ENCODE data around the gene NUP93.

DNA sequence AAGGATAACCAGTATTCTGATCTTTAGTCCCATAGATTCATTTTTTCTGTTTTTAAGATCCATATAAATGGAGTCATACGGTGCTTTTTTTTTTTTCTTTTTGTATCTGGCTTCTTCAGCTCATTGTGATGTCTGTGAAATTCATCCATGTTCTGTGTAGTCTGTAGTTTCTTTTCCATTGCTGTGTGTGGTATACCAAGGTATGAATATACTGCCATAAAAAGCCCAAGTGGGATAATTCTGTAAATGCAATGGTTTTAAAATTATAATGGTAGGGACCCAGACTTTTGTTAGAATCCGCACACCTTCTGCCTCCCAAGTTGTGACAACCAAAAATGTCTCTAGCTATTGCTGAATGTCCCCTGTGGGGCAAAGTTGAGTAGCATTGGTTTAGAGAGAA lies 7.6 kb downstream of the NUP93 start:
- no peak for TF ChIP-seq POLR2AphosphoS5 (IDR thresholded peaks at IDR 0.05; ENCODE audit: low read depth)
- TF ChIP-seq, protein P1, sequence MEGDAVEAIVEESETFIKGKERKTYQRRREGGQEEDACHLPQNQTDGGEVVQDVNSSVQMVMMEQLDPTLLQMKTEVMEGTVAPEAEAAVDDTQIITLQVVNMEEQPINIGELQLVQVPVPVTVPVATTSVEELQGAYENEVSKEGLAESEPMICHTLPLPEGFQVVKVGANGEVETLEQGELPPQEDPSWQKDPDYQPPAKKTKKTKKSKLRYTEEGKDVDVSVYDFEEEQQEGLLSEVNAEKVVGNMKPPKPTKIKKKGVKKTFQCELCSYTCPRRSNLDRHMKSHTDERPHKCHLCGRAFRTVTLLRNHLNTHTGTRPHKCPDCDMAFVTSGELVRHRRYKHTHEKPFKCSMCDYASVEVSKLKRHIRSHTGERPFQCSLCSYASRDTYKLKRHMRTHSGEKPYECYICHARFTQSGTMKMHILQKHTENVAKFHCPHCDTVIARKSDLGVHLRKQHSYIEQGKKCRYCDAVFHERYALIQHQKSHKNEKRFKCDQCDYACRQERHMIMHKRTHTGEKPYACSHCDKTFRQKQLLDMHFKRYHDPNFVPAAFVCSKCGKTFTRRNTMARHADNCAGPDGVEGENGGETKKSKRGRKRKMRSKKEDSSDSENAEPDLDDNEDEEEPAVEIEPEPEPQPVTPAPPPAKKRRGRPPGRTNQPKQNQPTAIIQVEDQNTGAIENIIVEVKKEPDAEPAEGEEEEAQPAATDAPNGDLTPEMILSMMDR (conservative IDR thresholded peaks at IDR 0.05; ENCODE audit: low read depth in 2 of 2) = no peak

All from GM23338 (cell line).